GM12878 (cell line): ENCODE data around the gene ASXL2. TPM values are rescaled to one million over a fixed set of nuclear protein-coding genes. Genes with fewer than 3 reads are reported as not detected.

ENCODE experiments used
- BHLHE40 ChIP-seq, 2 experiments: fragments of 450-650 bp in 1 of 2; IDR thresholded peaks; 2 replicates each; pipeline ENCODE4 v1.6.1; 2011 to 2017; ENCODE audit warnings: low read depth in 2 of 2, borderline replicate concordance in 1 of 2, improper control_type of control experiment in 1 of 2, low read length in 1 of 2, mild to moderate bottlenecking in 1 of 2
- CREB1 ChIP-seq: IDR thresholded peaks from 2 replicates; pipeline ENCODE4 v1.6.1; 2012; ENCODE audit warnings: low read depth, mild to moderate bottlenecking, inconsistent platforms
- ELK1 ChIP-seq: IDR thresholded peaks from 2 replicates; pipeline ENCODE4 v1.6.1; 2012; ENCODE audit warnings: low read depth, low read length, improper control_type of control experiment
- FOS ChIP-seq: IDR thresholded peaks from 3 replicates; pipeline ENCODE4 v1.6.1; 2011; ENCODE audit warnings: borderline replicate concordance; ENCODE audit not compliant: insufficient read length; ENCODE audit errors: extremely low read depth
- GABPA ChIP-seq: IDR thresholded peaks from 2 replicates; pipeline ENCODE4 v1.6.1; 2014; ENCODE audit warnings: antibody characterized with exemption, low read depth, mild to moderate bottlenecking, inconsistent platforms
- HCFC1 ChIP-seq: fragments of 150-350 bp; IDR thresholded peaks from 2 replicates; pipeline ENCODE4 v1.6.1; 2014; ENCODE audit warnings: low read length
- HSF1 ChIP-seq: fragments of 150-350 bp; IDR thresholded peaks from 2 replicates; pipeline ENCODE4 v1.6.1; 2014; ENCODE audit warnings: mild to moderate bottlenecking, low read depth, low read length
- MXI1 ChIP-seq: fragments of 150-350 bp; IDR thresholded peaks from 2 replicates; pipeline ENCODE4 v1.6.1; 2011; ENCODE audit warnings: low read depth, mild to moderate bottlenecking, inconsistent platforms, low read length, improper control_type of control experiment
- NRF1 ChIP-seq: conservative IDR thresholded peaks from 2 replicates; pipeline ENCODE4 v1.6.1; 2011; ENCODE audit warnings: mild to moderate bottlenecking, low read depth, low read length, improper control_type of control experiment
- POLR2AphosphoS2 ChIP-seq: IDR thresholded peaks from 2 replicates; pipeline ENCODE4 v1.6.1; 2011; ENCODE audit warnings: low read depth, mild to moderate bottlenecking, low read length, improper control_type of control experiment, moderate library complexity
- RAD51 ChIP-seq: fragments of 450-650 bp; IDR thresholded peaks from 2 replicates; pipeline ENCODE4 v1.6.1; 2016; ENCODE audit warnings: moderate library complexity, mild to moderate bottlenecking, inconsistent platforms
- RB1 ChIP-seq: fragments of 450-650 bp; formaldehyde crosslinking; IDR thresholded peaks from 2 replicates; pipeline ENCODE4 v1.6.1; 2017; ENCODE audit warnings: mild to moderate bottlenecking, borderline replicate concordance
- RELB ChIP-seq: fragments of 450-650 bp; IDR thresholded peaks from 2 replicates; pipeline ENCODE4 v1.6.1; 2017; ENCODE audit warnings: low read depth, mild to moderate bottlenecking, moderate library complexity
- ZNF207 ChIP-seq: fragments of 450-650 bp; IDR thresholded peaks from 2 replicates; pipeline ENCODE4 v1.6.1; 2014; ENCODE audit warnings: antibody characterized with exemption, mild to moderate bottlenecking, borderline replicate concordance
- ZNF384 ChIP-seq: IDR thresholded peaks from 2 replicates; pipeline ENCODE4 v1.6.1; 2012; ENCODE audit warnings: low read depth, mild to moderate bottlenecking, low read length, improper control_type of control experiment, borderline replicate concordance
- ZNF622 ChIP-seq: fragments of 450-650 bp; IDR thresholded peaks from 2 replicates; pipeline ENCODE4 v1.6.1; 2017; ENCODE audit warnings: mild to moderate bottlenecking, inconsistent platforms
- polyA plus RNA-seq, 11 experiments: library from polyadenylated mRNA; depleted of rRNA in 4 of 11; unstranded in 6 of 11; stranded (reverse) in 5 of 11; fragments of >200 nt; fragmentation: Nextera tagmentation in 4 of 11; fragmentation: Illumina TruSeq in 1 of 11; extraction: Ambion mirVana in 4 of 11; extraction: Trizol in 1 of 11; gene quantifications; 1 replicate in 1 of 11; 2 replicates in 10 of 11; pipeline versions ENCODE4 v1.2.1 to v1.2.3, GENCODE V29; 2011 to 2016; ENCODE audit warnings: inconsistent platforms in 2 of 11, missing spikeins in 2 of 11, low read depth in 1 of 11
- total RNA-seq, 4 experiments: library from RNA; depleted of rRNA in 3 of 4; stranded (reverse); fragments of >200 nt in 3 of 4; fragmentation: Illumina TruSeq in 1 of 4; extraction: Trizol in 1 of 4; gene quantifications; 2 replicates each; pipeline versions ENCODE4 v1.2.1 to v1.2.3, GENCODE V29; 2013 to 2021
- TF ChIP-seq, protein P1 (sequence below): fragments of 450-650 bp; IDR thresholded peaks from 2 replicates; pipeline ENCODE4 v1.6.1; 2014; ENCODE audit warnings: mild to moderate bottlenecking
- TF ChIP-seq, protein P2 (sequence below): IDR thresholded peaks from 2 replicates; pipeline ENCODE4 v1.6.1; 2011; ENCODE audit warnings: borderline replicate concordance, low read depth, mild to moderate bottlenecking, moderate library complexity, mixed read lengths, low read length; ENCODE audit not compliant: insufficient read depth; ENCODE audit errors: extremely low read length
- TF ChIP-seq, protein P3 (sequence below): IDR thresholded peaks from 2 replicates; pipeline ENCODE4 v1.6.1; 2011; ENCODE audit warnings: low read depth, low read length, improper control_type of control experiment, borderline replicate concordance

The ASXL2 gene
- total and polyA plus RNA-seq, 10 of the 15 experiments (the other 5 are each of a cell fraction or from before 2014, with no cell fraction given), result 1.3 to 17.7 (median 5.5) TPM

GRCh38 chr2:25878361-25879132 lies at the start of gene ASXL2 (continued):
- no peak for TF ChIP-seq ZNF622
- no peak for TF ChIP-seq HCFC1
- TF ChIP-seq CREB1, result peak; percentile 54; the same call in 1 of the 2 replicates
- TF ChIP-seq GABPA, result peak; percentile 84
- no peak for TF ChIP-seq ZNF384
- peak; percentile 35; the same call in 1 of the 2 replicates for TF ChIP-seq RELB
- 0 out of 2 replicates have a peak, but pooled peaks have one; percentile 31 for TF ChIP-seq HSF1
- peak; percentile 86 for TF ChIP-seq POLR2AphosphoS2
- peak; percentile 22; the same call in 1 of the 2 replicates for TF ChIP-seq ZNF207
- TF ChIP-seq MXI1, result peak; percentile 21; the same call in 1 of the 2 replicates
- TF ChIP-seq, protein P1, sequence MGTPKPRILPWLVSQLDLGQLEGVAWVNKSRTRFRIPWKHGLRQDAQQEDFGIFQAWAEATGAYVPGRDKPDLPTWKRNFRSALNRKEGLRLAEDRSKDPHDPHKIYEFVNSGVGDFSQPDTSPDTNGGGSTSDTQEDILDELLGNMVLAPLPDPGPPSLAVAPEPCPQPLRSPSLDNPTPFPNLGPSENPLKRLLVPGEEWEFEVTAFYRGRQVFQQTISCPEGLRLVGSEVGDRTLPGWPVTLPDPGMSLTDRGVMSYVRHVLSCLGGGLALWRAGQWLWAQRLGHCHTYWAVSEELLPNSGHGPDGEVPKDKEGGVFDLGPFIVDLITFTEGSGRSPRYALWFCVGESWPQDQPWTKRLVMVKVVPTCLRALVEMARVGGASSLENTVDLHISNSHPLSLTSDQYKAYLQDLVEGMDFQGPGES, result no peak
- TF ChIP-seq ELK1, result peak; percentile 86
- peak; percentile 78; the same call in 1 of the 2 replicates for TF ChIP-seq RB1
- TF ChIP-seq FOS, result no peak
- peak; percentile 84 for TF ChIP-seq RAD51
- TF ChIP-seq NRF1, result peak; percentile 93
- TF ChIP-seq, protein P2, sequence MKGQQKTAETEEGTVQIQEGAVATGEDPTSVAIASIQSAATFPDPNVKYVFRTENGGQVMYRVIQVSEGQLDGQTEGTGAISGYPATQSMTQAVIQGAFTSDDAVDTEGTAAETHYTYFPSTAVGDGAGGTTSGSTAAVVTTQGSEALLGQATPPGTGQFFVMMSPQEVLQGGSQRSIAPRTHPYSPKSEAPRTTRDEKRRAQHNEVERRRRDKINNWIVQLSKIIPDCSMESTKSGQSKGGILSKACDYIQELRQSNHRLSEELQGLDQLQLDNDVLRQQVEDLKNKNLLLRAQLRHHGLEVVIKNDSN, result peak; percentile 88
- TF ChIP-seq, protein P3, sequence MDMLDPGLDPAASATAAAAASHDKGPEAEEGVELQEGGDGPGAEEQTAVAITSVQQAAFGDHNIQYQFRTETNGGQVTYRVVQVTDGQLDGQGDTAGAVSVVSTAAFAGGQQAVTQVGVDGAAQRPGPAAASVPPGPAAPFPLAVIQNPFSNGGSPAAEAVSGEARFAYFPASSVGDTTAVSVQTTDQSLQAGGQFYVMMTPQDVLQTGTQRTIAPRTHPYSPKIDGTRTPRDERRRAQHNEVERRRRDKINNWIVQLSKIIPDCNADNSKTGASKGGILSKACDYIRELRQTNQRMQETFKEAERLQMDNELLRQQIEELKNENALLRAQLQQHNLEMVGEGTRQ, result peak; percentile 75
- peak; percentile 75 to 91 for TF ChIP-seq BHLHE40 (IDR thresholded peaks at IDR 0.05; ENCODE audit: borderline replicate concordance in 1 of 2, low read depth in 2 of 2, low read length in 1 of 2)
